Small intestine (tissue), 7 donors: Measurements from ENCODE around the gene EEPD1. TPM values are rescaled to one million over a fixed set of nuclear protein-coding genes. Genes with fewer than 3 reads are reported as not detected.
A peak's percentile ranks its signal among the peaks of the same experiment; 100 is the strongest.

Experiments
- DNase-seq, 2 donors: peaks; one replicate each; pipeline versions ENCODE4 v3.0.0 to v3.0.0-alpha.2; 2013
- FAIRE-seq: peaks from 2 replicates; lab custom pipeline; 2012; peaks lifted over from hg19 to GRCh38; lab: Jason Lieb, UNC
- H3K27ac ChIP-seq, 3 donors: one replicate each; pipeline ENCODE4 v1.5.1; 2013; ENCODE audit warnings: low read length in 2 of 3, mild to moderate bottlenecking in 2 of 3, control low read depth in 1 of 3, inconsistent platforms in 1 of 3, low read depth in 1 of 3, moderate library complexity in 1 of 3
- H3K27me3 ChIP-seq, 3 donors: one replicate each; pipeline ENCODE4 v1.6.1; 2013; ENCODE audit warnings: low read length in 3 of 3, inconsistent platforms in 1 of 3; ENCODE audit not compliant: control insufficient read depth in 3 of 3, insufficient read depth in 3 of 3
- H3K36me3 ChIP-seq, 3 donors: one replicate each; pipeline ENCODE4 v1.6.1; 2013; ENCODE audit warnings: low read length in 3 of 3, inconsistent platforms in 1 of 3, low read depth in 1 of 3, mild to moderate bottlenecking in 1 of 3, moderate library complexity in 1 of 3; ENCODE audit not compliant: control insufficient read depth in 3 of 3, insufficient read depth in 2 of 3
- H3K4me1 ChIP-seq, 3 donors: one replicate each; pipeline ENCODE4 v1.6.1; 2013; ENCODE audit warnings: low read length in 2 of 3, inconsistent platforms in 1 of 3, low read depth in 1 of 3, mild to moderate bottlenecking in 1 of 3, moderate library complexity in 1 of 3; ENCODE audit not compliant: control insufficient read depth in 3 of 3, insufficient read depth in 2 of 3
- H3K4me3 ChIP-seq, 3 donors: one replicate each; pipeline ENCODE4 v1.5.1; 2013; ENCODE audit warnings: low read length in 3 of 3, control low read depth in 1 of 3, inconsistent platforms in 1 of 3, low read depth in 1 of 3, mild to moderate bottlenecking in 1 of 3, moderate library complexity in 1 of 3
- H3K9me3 ChIP-seq, 2 donors: one replicate each; pipeline ENCODE4 v1.6.1; 2013; ENCODE audit warnings: low read depth in 1 of 2, low read length in 1 of 2; ENCODE audit not compliant: control insufficient read depth in 2 of 2, insufficient read depth in 1 of 2
- WGBS, 3 donors: extraction: QIAGEN DNeasy Blood & Tissue Kit; methylation state at CpG; one replicate each; pipeline ENCODE4 v1.1.7; 2013; 5-methylcytosine and 5-hydroxymethylcytosine counted together
- polyA plus RNA-seq, 4 donors: library from polyadenylated mRNA; stranded (reverse) in 3 of 4; unstranded in 1 of 4; fragments of 200-250 nt in 3 of 4; fragments of 120-200 nt in 1 of 4; gene quantifications; one replicate each; pipeline versions ENCODE4 v1.2.1 to v1.2.3, GENCODE V29; 2013
- donor health status: healthy with polysubstance abuse.
- donor health status: control.
- donor health status: control.
- donor health status: Bipolar disorder and iron deficiency.
- donor health status: healthy.

The EEPD1 gene
- polyA plus RNA-seq, 4 donors, result 6.9 to 175 (median 86.3) TPM

DNA sequence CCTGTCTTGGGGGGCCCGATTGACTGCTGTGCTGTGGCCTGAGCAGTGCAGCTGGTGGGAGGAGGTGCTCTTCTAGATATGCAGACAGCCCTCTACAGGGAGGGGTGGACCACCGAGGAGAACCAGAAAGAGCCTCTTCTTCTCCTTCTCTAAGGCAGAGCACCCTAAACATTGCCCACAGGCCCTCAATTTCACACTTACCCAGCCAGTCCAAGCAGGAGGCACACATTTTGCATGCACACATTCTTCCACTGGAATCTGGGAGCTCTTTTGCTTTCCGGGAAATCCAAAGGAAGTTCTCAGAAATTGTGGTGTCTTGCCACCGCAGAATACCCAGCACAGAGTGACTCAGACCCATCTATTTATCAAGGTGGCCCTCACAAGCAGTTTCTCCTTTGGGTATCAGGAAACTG lies 45.8 kb downstream of the EEPD1 start:
- Histone ChIP-seq H3K36me3 (no peaks in the 10 kb centered on the region), H3K4me1 (peaks cover 0 to 2% (median 0%) of the 10 kb centered on the region in 3 donors), H3K4me3 (no peak overlapping the region), H3K9me3 (peaks cover 0 to 3% of the 10 kb centered on the region in 2 donors), H3K27me3 (no peaks in the 10 kb centered on the region), H3K27ac (no peak overlapping the region)
- DNase-seq, result no peak
- whole genome bisulfite sequencing, 3 donors, result 73 to 86% (median 76%) methylated on average over 4 of the region's 4 CpGs
- FAIRE-seq, result no peak

- Histone ChIP-seq H3K27me3 (no peaks in the 10 kb centered on the region), H3K36me3 (no peaks in the 10 kb centered on the region), H3K9me3 (peaks cover 0 to 3% of the 10 kb centered on the region in 2 donors), H3K4me1 (peaks cover 0 to 2% (median 0%) of the 10 kb centered on the region in 3 donors), H3K27ac (no peak overlapping the region), H3K4me3 (no peak overlapping the region)
- DNase-seq (no peak), FAIRE-seq (no peak)
- 75 to 95% (median 76%) methylated on average over 1 of the region's 1 CpG for WGBS, 3 donors
Measured at GRCh38 chr7:36199329-36199728, 46.3 kb downstream of the EEPD1 start.

DNA sequence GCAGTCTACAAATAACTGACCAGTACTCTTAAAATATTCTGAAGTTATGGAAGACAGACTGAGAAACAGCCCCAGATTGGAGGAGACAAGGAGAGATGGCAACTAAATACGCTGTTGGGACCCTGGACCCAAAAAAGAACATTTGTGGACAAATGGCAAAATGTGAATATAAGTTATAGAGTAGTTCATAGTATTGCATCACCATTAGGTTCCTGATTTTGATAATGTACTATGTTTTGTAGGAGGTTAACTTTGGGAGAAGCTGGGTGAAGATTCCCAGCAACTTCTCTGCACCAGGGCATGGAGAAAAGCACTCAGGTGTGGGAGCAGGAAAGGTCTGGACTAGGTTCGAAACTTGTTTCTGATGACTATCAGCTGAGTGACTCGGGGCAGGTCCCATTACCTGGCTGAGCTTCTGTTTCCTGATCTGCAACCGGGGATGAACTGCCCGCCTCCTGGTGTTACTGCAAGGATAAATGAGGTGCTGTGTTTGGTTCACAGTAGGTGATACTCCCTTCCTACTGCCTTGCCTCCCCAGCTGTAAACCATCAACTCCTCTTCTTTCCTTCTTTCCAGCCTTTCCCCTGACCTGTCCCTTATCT lies 48.2 kb downstream of the EEPD1 start:
- DNase-seq (no peak), FAIRE-seq (no peak)
- Histone ChIP-seq H3K4me1 (peaks cover 0 to 4% (median 4%) of the 10 kb centered on the region in 3 donors), H3K27me3 (no peaks in the 10 kb centered on the region), H3K4me3 (no peak overlapping the region), H3K36me3 (no peaks in the 10 kb centered on the region), H3K27ac (no peak overlapping the region), H3K9me3 (peaks cover 0 to 2% of the 10 kb centered on the region in 2 donors)
- WGBS, 3 donors, result 61 to 72% (median 68%) methylated on average over 5 of the region's 5 CpGs

DNA sequence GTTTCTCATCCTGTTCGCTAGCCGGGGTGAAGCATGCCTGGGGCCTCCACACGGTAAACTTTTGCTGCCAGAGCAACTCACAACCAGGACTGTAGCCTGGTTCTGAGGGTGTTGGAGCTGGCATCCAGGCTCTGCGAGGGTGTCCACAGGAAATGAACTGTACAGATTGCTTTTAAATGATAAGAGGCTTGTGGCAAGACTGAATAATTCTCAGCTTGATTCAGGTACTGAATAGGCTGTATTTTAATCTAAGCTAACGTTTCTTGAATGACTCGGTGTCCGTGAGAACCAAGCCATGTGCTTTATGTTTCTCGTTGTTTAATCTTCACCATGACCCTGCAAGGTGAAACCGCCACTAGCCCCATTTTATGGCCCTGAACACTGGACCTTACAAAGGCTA lies 49.3 kb downstream of the EEPD1 start:
- Histone ChIP-seq H3K4me3 (no peak overlapping the region), H3K36me3 (no peaks in the 10 kb centered on the region), H3K4me1 (peaks cover 2 to 8% (median 7%) of the 10 kb centered on the region in 3 donors), H3K9me3 (no peaks in the 10 kb centered on the region), H3K27ac (no peak overlapping the region), H3K27me3 (no peaks in the 10 kb centered on the region)
- WGBS, 3 donors, result 48 to 67% (median 54%) methylated on average over 9 of the region's 9 CpGs
- FAIRE-seq, result no peak
- DNase-seq, result no peak

GRCh38 chr7:36203071-36203790 lies 50.2 kb downstream of the EEPD1 start:
- no peak overlapping the region for H3K4me3 ChIP-seq
- no peaks in the 10 kb centered on the region for H3K9me3 ChIP-seq
- no peak overlapping the region for H3K27ac ChIP-seq
- H3K27me3 ChIP-seq, result no peaks in the 10 kb centered on the region
- DNase-seq (no peak), FAIRE-seq (no peak)
- H3K4me1 ChIP-seq, result peaks cover 2 to 14% (median 9%) of the 10 kb centered on the region in 3 donors
- 49 to 56% (median 52%) methylated on average over 8 of the region's 8 CpGs for WGBS, 3 donors
- no peaks in the 10 kb centered on the region for H3K36me3 ChIP-seq

GRCh38 chr7:36204044-36204663 lies 51.1 kb downstream of the EEPD1 start:
- DNase-seq, result no peak

DNA sequence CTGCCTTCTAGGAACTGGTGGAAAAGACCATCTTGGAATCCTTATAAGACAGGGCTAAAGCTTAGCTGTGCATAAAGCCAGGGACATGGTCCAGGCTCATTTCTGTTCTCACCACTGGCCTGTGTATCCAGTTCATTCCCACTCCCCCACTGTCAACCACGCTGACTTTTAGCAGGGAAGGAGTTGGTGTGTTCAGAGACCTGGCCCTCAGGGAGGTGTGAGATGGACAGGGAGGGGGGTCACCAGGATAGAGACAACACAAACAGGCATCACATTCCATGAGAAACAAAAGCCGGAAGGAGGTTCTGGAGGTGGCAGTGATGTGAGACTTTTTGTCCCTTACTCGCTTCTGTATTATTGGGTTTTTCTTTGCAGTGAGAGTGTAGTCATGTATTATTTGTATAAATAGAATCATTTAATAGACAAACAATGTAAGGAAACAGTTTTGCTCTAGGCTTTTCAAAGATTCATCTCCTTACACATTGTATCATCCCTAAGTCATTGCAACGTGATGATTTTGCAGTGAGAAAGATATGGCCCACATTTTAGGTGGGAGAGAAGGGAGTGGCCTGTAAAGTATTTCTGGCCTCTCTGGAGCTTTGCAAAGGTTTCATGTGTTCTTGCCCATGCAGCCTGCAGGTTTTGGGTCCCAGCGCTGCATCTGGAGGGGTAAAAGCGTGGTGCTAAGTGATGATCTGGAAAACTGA lies 52.0 kb downstream of the EEPD1 start:
- FAIRE-seq, result no peak
- Histone ChIP-seq H3K9me3 (no peaks in the 10 kb centered on the region), H3K27me3 (no peaks in the 10 kb centered on the region), H3K36me3 (no peaks in the 10 kb centered on the region), H3K27ac (no peak overlapping the region), H3K4me1 (peaks cover 2 to 21% (median 9%) of the 10 kb centered on the region in 3 donors), H3K4me3 (no peak overlapping the region)
- no peak for DNase-seq
- WGBS, 3 donors, result 79 to 88% (median 84%) methylated on average over 6 of the region's 6 CpGs

More at GRCh38 chr7:36204044-36204663, 51.1 kb downstream of the EEPD1 start:
- no peak for FAIRE-seq
- H3K27ac ChIP-seq, result no peak overlapping the region
- H3K27me3 ChIP-seq, result no peaks in the 10 kb centered on the region
- H3K36me3 ChIP-seq, result no peaks in the 10 kb centered on the region
- WGBS, 3 donors, result 81 to 84% (median 82%) methylated on average over 5 of the region's 5 CpGs
- H3K4me1 ChIP-seq, result peaks cover 2 to 21% (median 9%) of the 10 kb centered on the region in 3 donors
- no peaks in the 10 kb centered on the region for H3K9me3 ChIP-seq
- no peak overlapping the region for H3K4me3 ChIP-seq

DNA sequence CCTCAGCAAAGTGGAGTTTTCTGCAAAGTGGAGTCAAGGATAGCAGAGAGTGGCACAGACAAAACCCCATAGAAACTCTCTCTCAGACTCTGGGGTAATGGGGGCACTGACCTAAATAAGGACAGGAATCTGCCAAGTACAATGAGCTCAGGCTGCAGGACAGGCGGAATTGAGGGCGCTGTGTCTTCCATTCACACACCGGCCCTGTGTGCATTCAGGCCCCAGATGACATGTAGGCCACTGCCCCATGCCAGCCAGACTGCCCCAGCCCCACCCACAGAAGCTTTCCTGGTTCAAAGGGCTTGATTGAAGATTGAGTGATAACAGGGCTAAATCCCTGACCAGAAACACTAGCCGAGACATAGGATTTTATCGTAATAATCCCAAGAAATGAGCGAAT lies 52.7 kb downstream of the EEPD1 start:
- Histone ChIP-seq H3K4me1 (peaks cover 2 to 21% (median 9%) of the 10 kb centered on the region in 3 donors), H3K27ac (no peak overlapping the region), H3K4me3 (no peak overlapping the region), H3K27me3 (no peaks in the 10 kb centered on the region), H3K36me3 (no peaks in the 10 kb centered on the region), H3K9me3 (no peaks in the 10 kb centered on the region)
- FAIRE-seq (no peak), DNase-seq (peak in 1 of 2 donors; percentile 75)
- WGBS, 3 donors, result 54 to 85% (median 63%) methylated on average over 6 of the region's 6 CpGs
